Renal pelvis (tissue), 4 donors: ENCODE measurements around the gene AKAP5. TPM values are rescaled to one million over a fixed set of nuclear protein-coding genes. Genes with fewer than 3 reads are reported as not detected.
"Not testable (repeated sequence)": the region's sequence is repeated elsewhere in the genome, so short reads cannot be mapped to it uniquely, and the experiment has no call there.

Source experiments
- DNase-seq: peaks from one replicate; pipeline ENCODE4 v3.0.0-alpha.2; 2013
- polyA plus RNA-seq, 3 donors: library from polyadenylated mRNA; unstranded; fragments of 120-200 nt; gene quantifications; one replicate each; pipeline ENCODE4 v1.2.1, GENCODE V29; 2013; ENCODE audit not compliant: insufficient read length in 3 of 3

The AKAP5 gene
- polyA plus RNA-seq, 3 donors, result 5.9 to 7.4 (median 7.0) TPM

GRCh38 chr14:64496764-64497163 is 31.5 kb downstream of the AKAP5 start:
- DNase-seq, result no peak

GRCh38 chr14:64500088-64500487 is 34.8 kb downstream of the AKAP5 start:
- no peak for DNase-seq

GRCh38 chr14:64501411-64502171 is 36.3 kb downstream of the AKAP5 start:
- DNase-seq, result peak; percentile 74

- no peak for DNase-seq
Measured at GRCh38 chr14:64502456-64502855, 37.2 kb downstream of the AKAP5 start.

- peak; percentile 37 for DNase-seq
Measured at GRCh38 chr14:64502887-64503433, 37.7 kb downstream of the AKAP5 start.

- DNase-seq, result peak; percentile 91
Measured at GRCh38 chr14:64503434-64504309, 38.4 kb downstream of the AKAP5 start, which contains the start of gene ZBTB25. TSS of gene ZBTB25 (minus strand) at chr14:64503838. CDS start at chr14:64490533, 13,305 bp downstream.

- DNase-seq, result peak; percentile 80
Measured at GRCh38 chr14:64504310-64504896, 39.1 kb downstream of the AKAP5 start, which contains the start of gene ZBTB1. TSS of gene ZBTB1 (plus strand) at chr14:64504770. CDS start at chr14:64521505, 16,735 bp downstream.

- DNase-seq, result peak; percentile 91
Measured at GRCh38 chr14:64504897-64505794, 39.8 kb downstream of the AKAP5 start.

- no peak for DNase-seq
Measured at GRCh38 chr14:64506721-64507120, 41.4 kb downstream of the AKAP5 start.

GRCh38 chr14:64507376-64508156 is 42.3 kb downstream of the AKAP5 start:
- DNase-seq, result no peak

- no peak for DNase-seq
Measured at GRCh38 chr14:64508215-64508776, 43.0 kb downstream of the AKAP5 start.

GRCh38 chr14:64509036-64509435 is 43.7 kb downstream of the AKAP5 start:
- no peak for DNase-seq

GRCh38 chr14:64510825-64511671 is 45.7 kb downstream of the AKAP5 start:
- peak; percentile 69 for DNase-seq

- no peak for DNase-seq
Measured at GRCh38 chr14:64513271-64513670, 48.0 kb downstream of the AKAP5 start.

GRCh38 chr14:64515053-64515452 is 49.8 kb downstream of the AKAP5 start:
- no peak for DNase-seq

- DNase-seq, result no peak
Measured at GRCh38 chr14:64516969-64517368, 51.7 kb downstream of the AKAP5 start.

- DNase-seq, result not testable (repeated sequence)
Measured at GRCh38 chr14:64517667-64518066, 52.4 kb downstream of the AKAP5 start.

- no peak for DNase-seq
Measured at GRCh38 chr14:64518229-64518628, 52.9 kb downstream of the AKAP5 start.

GRCh38 chr14:64520699-64521098 is 55.4 kb downstream of the AKAP5 start:
- no peak for DNase-seq
